ENCODE results near the gene STPG1. TPM values are rescaled to one million over a fixed set of nuclear protein-coding genes. Genes with fewer than 3 reads are reported as not detected.

STPG1 gene
- total RNA-seq, 4 donors from 2014 or later, result 2.2 to 5.6 (median 4.1) TPM

DNA sequence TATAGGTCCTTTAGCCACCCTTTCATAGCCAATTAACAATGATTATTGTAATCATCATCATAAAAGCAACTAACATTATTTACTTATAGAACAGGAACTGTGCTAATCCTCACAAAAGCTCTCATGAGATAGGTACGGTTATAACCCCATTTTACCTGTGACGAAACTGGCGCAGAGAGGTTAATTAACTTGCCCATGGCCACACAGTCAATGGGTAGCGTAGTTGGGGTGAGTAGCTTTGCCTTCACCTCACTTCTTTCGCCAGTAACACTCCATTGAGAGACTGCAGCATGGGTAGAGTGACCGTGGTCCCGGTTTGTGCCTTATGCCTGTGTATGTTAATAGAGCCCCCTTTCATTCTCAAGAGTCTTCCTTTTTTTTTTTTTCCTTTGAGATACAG is 12.3 kb upstream of the STPG1 start:
- 80% methylated on average over 7 of the region's 7 CpGs for WGBS
- TF ChIP-seq EP300 (IDR thresholded peaks at IDR 0.05) (no peak), POLR2A (IDR thresholded peaks at IDR 0.05; ENCODE audit: low read depth) (no peak), POLR2AphosphoS5 (IDR thresholded peaks at IDR 0.05) (no peak)
- TF ChIP-seq, protein P1, sequence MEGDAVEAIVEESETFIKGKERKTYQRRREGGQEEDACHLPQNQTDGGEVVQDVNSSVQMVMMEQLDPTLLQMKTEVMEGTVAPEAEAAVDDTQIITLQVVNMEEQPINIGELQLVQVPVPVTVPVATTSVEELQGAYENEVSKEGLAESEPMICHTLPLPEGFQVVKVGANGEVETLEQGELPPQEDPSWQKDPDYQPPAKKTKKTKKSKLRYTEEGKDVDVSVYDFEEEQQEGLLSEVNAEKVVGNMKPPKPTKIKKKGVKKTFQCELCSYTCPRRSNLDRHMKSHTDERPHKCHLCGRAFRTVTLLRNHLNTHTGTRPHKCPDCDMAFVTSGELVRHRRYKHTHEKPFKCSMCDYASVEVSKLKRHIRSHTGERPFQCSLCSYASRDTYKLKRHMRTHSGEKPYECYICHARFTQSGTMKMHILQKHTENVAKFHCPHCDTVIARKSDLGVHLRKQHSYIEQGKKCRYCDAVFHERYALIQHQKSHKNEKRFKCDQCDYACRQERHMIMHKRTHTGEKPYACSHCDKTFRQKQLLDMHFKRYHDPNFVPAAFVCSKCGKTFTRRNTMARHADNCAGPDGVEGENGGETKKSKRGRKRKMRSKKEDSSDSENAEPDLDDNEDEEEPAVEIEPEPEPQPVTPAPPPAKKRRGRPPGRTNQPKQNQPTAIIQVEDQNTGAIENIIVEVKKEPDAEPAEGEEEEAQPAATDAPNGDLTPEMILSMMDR (IDR thresholded peaks at IDR 0.05), result no peak
- H3K27me3 ChIP-seq, result no peaks in the 10 kb centered on the region

DNA sequence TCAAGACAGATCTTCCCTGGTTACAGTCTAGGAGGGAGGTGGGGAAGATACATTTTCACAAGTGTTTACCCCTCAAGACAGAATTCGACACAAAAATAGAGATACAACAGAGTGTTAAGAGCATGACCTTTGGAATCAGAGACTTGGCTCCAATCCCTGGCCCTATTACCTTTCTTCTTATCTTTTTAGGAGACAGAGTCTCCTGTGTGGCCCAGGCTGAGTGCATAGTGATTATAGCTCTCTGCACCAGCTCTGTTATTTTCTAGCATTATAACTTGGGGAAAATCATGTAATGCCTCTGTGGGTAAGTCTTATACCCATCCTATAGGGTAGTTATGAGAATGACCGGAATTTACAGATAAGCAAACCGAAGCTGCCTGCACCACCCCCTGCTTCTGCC is 11.9 kb upstream of the STPG1 start:
- 81% methylated on average over 3 of the region's 3 CpGs for WGBS
- intact Hi-C loops (cut with DNase I), result no loop called here
- no peaks in the 10 kb centered on the region for H3K9me3 ChIP-seq
- no peaks in the 10 kb centered on the region for H3K27me3 ChIP-seq
- no peak overlapping the region for H3K4me3 ChIP-seq
- H3K36me3 ChIP-seq, result peaks cover 5 to 30% (median 19%) of the 10 kb centered on the region in 4 donors
- DNase-seq (ENCODE audit: extremely low spot score), result peak; percentile 66
- H3K27ac ChIP-seq (replicated peaks in 1 of 4), result no peak overlapping the region
- TF ChIP-seq POLR2AphosphoS5 (IDR thresholded peaks at IDR 0.05) (no peak), EP300 (IDR thresholded peaks at IDR 0.05) (no peak)
- TF ChIP-seq, protein P1 (IDR thresholded peaks at IDR 0.05), result no peak
- peaks cover 0 to 5% (median 0%) of the 10 kb centered on the region in 4 donors for H3K4me1 ChIP-seq

More for the DNA sequence above, 12.3 kb upstream of the STPG1 start:
- H3K36me3 ChIP-seq, result peaks cover 5 to 26% (median 17%) of the 10 kb centered on the region in 4 donors
- H3K4me1 ChIP-seq, result peaks cover 0 to 5% (median 0%) of the 10 kb centered on the region in 4 donors
- H3K9me3 ChIP-seq, result no peaks in the 10 kb centered on the region
- no peak overlapping the region for H3K27ac ChIP-seq (replicated peaks in 1 of 4)
- no peak overlapping the region for H3K4me3 ChIP-seq
- DNase-seq (ENCODE audit: extremely low spot score), result peak; percentile 10
- intact Hi-C loops (cut with DNase I), result no loop called here

DNA sequence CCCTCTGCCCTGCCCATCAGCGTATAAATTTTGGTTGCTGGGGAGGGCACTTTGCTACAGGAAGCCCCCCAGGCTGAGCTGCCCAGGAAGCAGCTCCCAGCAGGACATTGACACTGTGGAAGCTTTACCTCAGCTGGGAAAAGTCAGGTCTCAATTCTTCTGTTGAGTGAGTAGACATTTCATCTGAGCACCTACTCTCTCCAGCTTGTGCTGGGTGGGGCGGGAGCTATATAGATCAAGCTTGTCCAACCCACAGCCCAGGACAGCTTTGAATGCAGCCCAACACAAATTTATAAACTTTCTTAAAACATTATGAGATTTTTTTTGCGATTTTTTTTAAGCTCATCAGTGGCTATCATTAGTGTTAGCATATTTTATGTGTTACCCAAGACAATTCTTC is 11.4 kb upstream of the STPG1 start:
- Histone ChIP-seq H3K36me3 (peaks cover 5 to 35% (median 22%) of the 10 kb centered on the region in 4 donors), H3K27me3 (no peaks in the 10 kb centered on the region), H3K9me3 (no peaks in the 10 kb centered on the region), H3K27ac (replicated peaks in 1 of 4) (no peak overlapping the region), H3K4me3 (no peak overlapping the region), H3K4me1 (peaks cover 0 to 5% (median 0%) of the 10 kb centered on the region in 4 donors)
- TF ChIP-seq, protein P1 (IDR thresholded peaks at IDR 0.05), result no peak
- TF ChIP-seq POLR2AphosphoS5 (IDR thresholded peaks at IDR 0.05), result no peak
- intact Hi-C loops (cut with DNase I), result no loop called here
- DNase-seq (ENCODE audit: extremely low spot score), result peak; percentile 66
- 95% methylated on average over 3 of the region's 3 CpGs for WGBS

DNA sequence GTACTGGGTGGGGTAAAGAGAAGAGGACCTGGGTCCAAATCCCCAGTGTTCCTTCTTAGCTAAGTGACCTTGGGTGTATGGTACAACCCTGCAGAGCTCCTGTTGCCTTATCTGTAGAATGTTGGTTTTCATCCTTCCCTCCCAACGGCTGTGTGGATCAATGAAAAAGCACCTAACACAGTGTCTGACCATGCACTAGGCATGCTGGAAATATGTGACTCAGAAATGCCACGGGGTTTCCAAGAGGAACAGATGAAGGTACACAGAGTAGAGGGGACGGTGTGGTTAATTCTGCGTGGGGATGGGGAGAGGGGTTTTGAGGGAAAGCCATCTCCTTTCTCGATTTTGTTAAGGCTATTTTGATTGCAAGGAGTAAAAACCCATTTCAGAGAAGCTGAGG is 10.6 kb upstream of the STPG1 start:
- H3K9me3 ChIP-seq, result no peaks in the 10 kb centered on the region
- 94% methylated on average over 5 of the region's 5 CpGs for WGBS
- intact Hi-C loops (cut with DNase I), result no loop called here
- DNase-seq (ENCODE audit: extremely low spot score), result peak; percentile 34
- no peaks in the 10 kb centered on the region for H3K27me3 ChIP-seq
- peaks cover 5 to 42% (median 25%) of the 10 kb centered on the region in 4 donors for H3K36me3 ChIP-seq
- no peak overlapping the region for H3K27ac ChIP-seq (replicated peaks in 1 of 4)
- peaks cover 0 to 5% (median under 1%) of the 10 kb centered on the region in 4 donors for H3K4me1 ChIP-seq
- TF ChIP-seq POLR2A (IDR thresholded peaks at IDR 0.05; ENCODE audit: low read depth), result no peak
- TF ChIP-seq POLR2AphosphoS5 (IDR thresholded peaks at IDR 0.05), result no peak
- no peak for TF ChIP-seq EP300 (IDR thresholded peaks at IDR 0.05)
- TF ChIP-seq, protein P1 (IDR thresholded peaks at IDR 0.05), result no peak
- no peak overlapping the region for H3K4me3 ChIP-seq

DNA sequence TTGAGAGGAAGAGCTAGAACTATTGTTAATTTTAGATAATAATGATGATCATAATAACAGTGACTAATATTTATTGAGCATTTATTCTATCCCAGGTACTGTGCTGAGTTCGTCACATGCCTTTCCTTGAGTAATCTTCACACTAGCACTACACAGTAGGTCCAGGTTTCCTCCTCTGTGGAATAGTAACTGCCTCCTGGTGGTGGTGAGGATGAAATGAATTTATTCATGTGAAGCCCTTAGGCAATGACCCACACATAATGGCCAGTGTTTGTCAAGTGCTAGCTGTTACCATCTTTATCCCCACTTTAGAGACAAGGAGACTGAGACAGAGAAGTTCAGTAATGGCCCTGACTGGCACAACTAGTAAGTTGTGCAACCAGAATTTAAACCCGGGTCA is 7.9 kb upstream of the STPG1 start:
- Histone ChIP-seq H3K36me3 (peaks cover 5 to 43% (median 25%) of the 10 kb centered on the region in 4 donors), H3K4me1 (peaks cover 9 to 20% (median 12%) of the 10 kb centered on the region in 4 donors), H3K9me3 (no peaks in the 10 kb centered on the region), H3K4me3 (no peak overlapping the region), H3K27me3 (no peaks in the 10 kb centered on the region), H3K27ac (replicated peaks in 1 of 4) (no peak overlapping the region)
- no peak for DNase-seq (ENCODE audit: extremely low spot score)
- 93% methylated on average over 2 of the region's 2 CpGs for WGBS
- no peak for TF ChIP-seq POLR2AphosphoS5 (IDR thresholded peaks at IDR 0.05)
- TF ChIP-seq EP300 (IDR thresholded peaks at IDR 0.05), result no peak
- no peak for TF ChIP-seq POLR2A (IDR thresholded peaks at IDR 0.05; ENCODE audit: low read depth)
- TF ChIP-seq, protein P1 (IDR thresholded peaks at IDR 0.05), result no peak
- intact Hi-C loops (cut with DNase I), result no loop called here
